ENCODE measurements around the gene EXOC3L4.
"Not testable (repeated sequence)": the region's sequence is repeated elsewhere in the genome, so short reads cannot be mapped to it uniquely, and the experiment has no call there.

The EXOC3L4 gene

DNA sequence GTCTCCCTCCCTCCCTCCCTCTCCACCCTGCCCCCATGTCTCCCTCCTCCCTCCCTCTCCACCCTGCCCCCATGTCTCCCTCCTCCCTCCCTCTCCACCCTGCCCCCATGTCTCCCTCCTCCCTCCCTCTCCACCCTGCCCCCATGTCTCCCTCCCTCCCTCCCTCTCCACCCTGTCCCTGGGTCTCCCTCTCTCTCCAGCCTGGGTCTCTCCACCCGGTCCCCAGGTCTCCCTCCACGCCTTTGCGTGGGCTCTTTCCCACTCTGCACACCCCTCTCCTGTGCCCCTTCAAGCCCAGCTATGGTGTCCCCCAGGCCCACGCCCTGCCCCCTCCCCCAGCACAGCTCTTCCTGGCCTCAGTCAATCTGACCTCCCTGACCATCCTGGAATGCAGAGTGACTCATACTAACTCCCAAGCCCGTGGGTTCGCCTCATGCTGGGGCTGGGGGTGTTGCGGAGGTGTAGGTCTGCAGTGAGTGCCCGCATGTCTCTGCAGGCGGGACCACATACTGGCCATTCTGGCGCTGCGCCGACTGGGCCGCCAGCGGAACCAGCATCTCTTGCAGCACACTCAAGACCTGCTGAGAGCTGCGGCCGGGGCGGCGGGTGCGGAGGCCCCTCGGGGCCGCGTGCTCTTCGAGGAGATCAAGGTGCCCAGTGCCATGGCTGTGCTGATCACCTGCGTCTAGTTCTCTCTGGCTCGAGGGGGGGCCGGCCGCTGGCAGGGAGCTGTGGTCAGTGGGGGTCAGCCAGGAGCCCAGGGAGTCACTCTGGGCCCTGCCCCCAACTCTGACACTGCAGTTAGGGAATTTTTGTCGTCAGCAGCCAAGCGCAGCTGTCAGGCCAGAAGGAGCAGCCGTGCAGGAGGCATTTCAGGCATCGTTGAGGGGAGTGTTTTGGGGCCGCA is 15.3 kb downstream of the EXOC3L4 start:
- TF ChIP-seq, protein P1, sequence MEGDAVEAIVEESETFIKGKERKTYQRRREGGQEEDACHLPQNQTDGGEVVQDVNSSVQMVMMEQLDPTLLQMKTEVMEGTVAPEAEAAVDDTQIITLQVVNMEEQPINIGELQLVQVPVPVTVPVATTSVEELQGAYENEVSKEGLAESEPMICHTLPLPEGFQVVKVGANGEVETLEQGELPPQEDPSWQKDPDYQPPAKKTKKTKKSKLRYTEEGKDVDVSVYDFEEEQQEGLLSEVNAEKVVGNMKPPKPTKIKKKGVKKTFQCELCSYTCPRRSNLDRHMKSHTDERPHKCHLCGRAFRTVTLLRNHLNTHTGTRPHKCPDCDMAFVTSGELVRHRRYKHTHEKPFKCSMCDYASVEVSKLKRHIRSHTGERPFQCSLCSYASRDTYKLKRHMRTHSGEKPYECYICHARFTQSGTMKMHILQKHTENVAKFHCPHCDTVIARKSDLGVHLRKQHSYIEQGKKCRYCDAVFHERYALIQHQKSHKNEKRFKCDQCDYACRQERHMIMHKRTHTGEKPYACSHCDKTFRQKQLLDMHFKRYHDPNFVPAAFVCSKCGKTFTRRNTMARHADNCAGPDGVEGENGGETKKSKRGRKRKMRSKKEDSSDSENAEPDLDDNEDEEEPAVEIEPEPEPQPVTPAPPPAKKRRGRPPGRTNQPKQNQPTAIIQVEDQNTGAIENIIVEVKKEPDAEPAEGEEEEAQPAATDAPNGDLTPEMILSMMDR (IDR thresholded peaks at IDR 0.05; ENCODE audit: borderline replicate concordance, insufficient read depth, low read depth, low read length): no peak
- H3K4me3 ChIP-seq (ENCODE audit: low read depth, low read length): no peak overlapping the region

DNA sequence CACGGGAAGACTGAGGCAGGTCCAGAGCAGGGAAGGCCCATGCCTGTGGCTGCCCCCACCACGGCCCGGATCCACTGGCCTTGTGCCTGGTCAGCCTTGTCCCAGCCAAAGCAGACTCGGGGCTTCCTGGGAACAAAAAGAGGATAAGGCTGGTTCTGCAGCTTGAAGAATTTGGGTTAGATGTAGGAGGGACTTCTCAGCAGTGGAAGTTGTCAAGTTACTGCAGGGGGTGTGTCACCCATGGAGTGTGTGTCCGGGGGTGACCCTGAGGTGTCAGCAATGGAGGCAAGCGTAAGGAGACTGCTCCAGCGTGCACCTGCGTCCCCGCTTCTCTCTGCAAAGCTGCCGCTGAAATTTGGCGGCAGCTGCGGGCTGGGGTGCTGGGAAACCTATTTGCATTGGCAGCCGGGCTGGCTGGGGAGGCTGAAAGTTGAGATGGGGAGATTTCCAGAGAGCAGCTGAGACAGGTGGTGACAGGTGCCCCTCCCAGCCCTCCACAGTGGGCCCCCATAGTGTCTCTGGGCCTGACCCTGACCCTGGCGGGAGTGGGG is 16.2 kb downstream of the EXOC3L4 start:
- H3K4me3 ChIP-seq (ENCODE audit: low read depth, low read length): no peak overlapping the region
- TF ChIP-seq, protein P1 (IDR thresholded peaks at IDR 0.05; ENCODE audit: borderline replicate concordance, insufficient read depth, low read depth, low read length): no peak

DNA sequence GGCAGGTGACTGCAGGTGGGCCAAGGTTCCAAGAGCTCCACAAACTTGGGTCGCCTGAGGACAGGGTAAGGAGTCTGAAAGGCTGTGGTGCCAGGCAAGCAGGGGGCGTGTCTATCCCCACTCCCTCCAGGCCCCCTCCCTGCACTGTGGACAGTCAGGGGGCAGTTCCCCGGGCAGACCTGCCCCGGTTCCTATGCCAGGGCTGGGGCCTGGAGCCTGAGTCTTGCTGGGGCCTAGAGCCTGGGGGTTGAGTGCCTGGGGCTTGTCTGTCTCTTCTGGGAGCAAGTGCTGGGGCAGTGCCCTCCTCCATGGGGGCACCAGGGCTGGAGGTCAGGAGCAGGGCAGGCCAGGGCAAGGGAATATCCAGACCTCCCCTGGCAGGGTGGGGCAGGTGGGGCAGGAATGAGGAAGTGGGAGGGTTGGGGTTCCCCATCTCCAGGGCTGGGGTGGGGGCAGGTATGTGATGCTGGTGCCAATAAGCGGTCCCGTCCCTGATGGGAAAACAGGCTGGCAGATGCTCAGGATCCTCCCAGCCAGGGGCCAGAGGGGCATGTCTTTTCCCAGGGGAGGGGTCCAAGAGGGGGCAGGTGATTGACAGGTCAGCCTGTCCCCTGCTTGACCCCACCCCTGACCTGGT is 16.8 kb downstream of the EXOC3L4 start:
- no peak overlapping the region for H3K4me3 ChIP-seq (ENCODE audit: low read depth, low read length)
- TF ChIP-seq, protein P1 (IDR thresholded peaks at IDR 0.05; ENCODE audit: borderline replicate concordance, insufficient read depth, low read depth, low read length): no peak

DNA sequence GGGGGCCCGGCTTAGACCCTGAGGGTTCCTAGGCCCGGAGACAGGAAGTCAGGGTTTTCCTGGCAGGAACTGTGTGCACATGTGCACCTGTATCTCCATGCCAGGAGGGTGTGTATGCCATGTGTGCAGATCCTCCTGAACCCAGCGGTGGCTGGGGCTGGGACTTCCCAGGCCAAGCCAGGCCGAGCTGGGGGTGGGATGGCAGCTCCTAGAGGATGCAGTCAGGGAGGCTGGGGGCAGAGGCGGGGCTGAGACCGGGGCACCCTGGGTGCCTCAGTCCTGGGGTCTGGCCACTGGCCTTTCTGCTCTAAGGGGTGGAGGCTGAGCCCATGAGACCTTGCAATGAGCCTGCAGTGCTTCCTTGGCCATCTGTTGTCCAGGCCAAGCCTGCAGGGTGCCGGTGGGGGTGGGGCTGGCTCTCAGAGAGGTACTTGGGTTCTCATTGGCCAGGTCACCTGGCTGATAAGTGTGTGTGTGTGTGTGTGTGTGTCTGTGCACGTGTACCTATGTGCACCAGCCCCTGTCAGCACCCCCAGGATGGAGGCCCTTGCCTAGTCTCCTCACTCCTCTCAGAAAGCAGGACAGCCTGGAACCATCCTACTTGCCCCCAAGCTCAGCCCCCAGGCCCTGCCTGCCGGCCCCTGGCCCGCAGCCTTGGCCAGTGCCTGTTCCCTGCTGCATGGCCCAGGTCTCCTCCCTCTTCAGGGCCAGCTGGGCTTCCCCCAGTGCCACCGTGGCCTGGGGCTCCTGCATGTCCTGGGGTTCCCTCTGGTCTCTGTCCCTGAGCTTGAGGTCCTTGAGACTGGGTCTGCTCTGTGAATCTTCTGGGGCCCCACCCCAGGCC is 18.1 kb downstream of the EXOC3L4 start:
- TF ChIP-seq, protein P1 (IDR thresholded peaks at IDR 0.05; ENCODE audit: borderline replicate concordance, insufficient read depth, low read depth, low read length): no peak
- H3K4me3 ChIP-seq (ENCODE audit: low read depth, low read length): no peak overlapping the region

DNA sequence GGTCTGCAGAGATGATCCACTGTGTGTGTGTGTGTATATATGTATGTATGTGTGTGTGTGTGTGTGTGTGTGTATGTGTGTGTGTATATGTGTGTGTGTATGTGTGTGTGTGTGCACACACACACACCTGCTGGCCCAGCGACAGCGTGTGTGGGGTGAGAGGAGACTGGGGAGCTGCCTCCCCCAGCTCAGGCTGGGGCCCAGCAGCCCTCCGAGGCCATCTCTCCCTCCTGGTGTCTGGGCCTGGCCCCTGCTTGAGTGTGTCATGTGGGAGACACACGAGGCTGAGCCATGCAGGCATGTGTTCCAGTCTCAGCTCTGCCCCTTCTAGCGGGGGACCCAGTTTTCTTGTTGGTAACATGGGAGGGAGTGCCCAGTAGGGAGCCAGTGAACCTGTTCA is 18.8 kb downstream of the EXOC3L4 start:
- H3K4me3 ChIP-seq (ENCODE audit: low read depth, low read length): no peak overlapping the region
- TF ChIP-seq, protein P1 (IDR thresholded peaks at IDR 0.05; ENCODE audit: borderline replicate concordance, insufficient read depth, low read depth, low read length): no peak

DNA sequence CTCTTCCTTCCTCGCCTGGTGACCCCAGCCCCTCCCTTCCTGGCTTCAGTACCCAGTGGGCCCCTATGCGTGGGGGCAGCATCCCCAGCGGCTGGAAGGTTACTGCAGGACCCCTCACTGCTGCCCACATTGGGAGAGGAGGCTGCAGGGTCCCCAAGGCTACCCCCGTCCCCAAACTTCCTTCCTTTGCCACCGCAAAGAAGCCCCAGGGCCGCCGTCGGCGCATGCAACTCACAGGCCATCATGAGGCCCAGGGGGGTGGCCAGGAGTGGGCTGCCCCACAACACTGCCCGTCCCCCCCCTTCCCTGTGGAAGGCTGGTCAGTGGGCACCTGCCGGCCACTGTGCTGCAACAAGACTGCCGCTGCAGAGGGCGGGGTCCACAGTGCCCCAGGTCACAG is 19.2 kb downstream of the EXOC3L4 start:
- H3K4me3 ChIP-seq (ENCODE audit: low read depth, low read length): no peak overlapping the region

DNA sequence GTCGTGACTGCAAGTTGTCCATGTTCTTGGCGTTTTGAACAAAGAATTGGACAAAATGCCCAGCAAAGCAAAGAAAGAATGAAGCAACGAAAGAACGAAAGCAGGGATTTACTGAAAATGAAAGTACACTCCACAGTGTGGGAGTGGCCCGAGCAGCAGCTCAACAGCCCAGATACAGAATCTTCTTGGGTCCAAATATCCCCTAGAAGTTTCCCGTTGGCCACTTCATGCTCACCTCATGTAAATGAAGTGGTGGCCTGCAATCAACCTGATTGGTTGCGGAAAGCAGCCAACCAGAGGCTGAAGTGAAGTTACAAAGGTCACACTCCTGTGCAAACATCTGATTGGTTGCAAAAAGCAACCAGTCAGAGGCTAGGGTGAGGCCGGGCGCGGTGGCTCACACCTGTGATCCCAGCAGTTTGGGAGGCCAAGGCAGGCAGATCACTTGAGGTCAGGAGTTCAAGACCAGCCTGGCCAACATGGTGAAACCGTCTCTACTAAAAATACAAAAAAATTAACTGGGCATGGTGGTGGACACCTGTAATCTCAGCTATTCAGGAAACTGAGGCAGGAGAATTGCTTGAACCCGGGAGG is 20.7 kb downstream of the EXOC3L4 start:
- H3K4me3 ChIP-seq (ENCODE audit: low read depth, low read length): not testable (repeated sequence)

More for the DNA sequence above, 19.2 kb downstream of the EXOC3L4 start:
- TF ChIP-seq, protein P1 (IDR thresholded peaks at IDR 0.05; ENCODE audit: borderline replicate concordance, insufficient read depth, low read depth, low read length): no peak
